Osteocyte (in vitro differentiated cells): ENCODE measurements around the gene ZNF33B. TPM values are rescaled to one million over a fixed set of nuclear protein-coding genes. Genes with fewer than 3 reads are reported as not detected.
"Not testable (repeated sequence)": the region's sequence is repeated elsewhere in the genome, so short reads cannot be mapped to it uniquely, and the experiment has no call there.

Experiments used
- DNase-seq: peaks from one replicate; pipeline ENCODE4 v3.0.0; 2021; ENCODE audit warnings: mixed read lengths; ENCODE audit not compliant: unreplicated experiment; ENCODE audit errors: extremely low spot score
- H3K27ac Mint-ChIP-seq: one replicate; pipeline ENCODE4 v1.8.0; 2021; ENCODE audit warnings: mild to moderate bottlenecking, mixed read lengths; ENCODE audit not compliant: unreplicated experiment
- H3K27me3 Mint-ChIP-seq: one replicate; pipeline ENCODE4 v1.8.0; 2021; ENCODE audit warnings: mixed read lengths; ENCODE audit not compliant: unreplicated experiment
- H3K36me3 Mint-ChIP-seq: one replicate; pipeline ENCODE4 v1.8.0; 2021; ENCODE audit warnings: mixed read lengths; ENCODE audit not compliant: unreplicated experiment
- H3K4me1 Mint-ChIP-seq: one replicate; pipeline ENCODE4 v1.8.0; 2021; ENCODE audit warnings: mixed read lengths; ENCODE audit not compliant: unreplicated experiment
- H3K4me3 Mint-ChIP-seq: one replicate; pipeline ENCODE4 v1.8.0; 2021; ENCODE audit warnings: mild to moderate bottlenecking, moderate library complexity, mixed read lengths; ENCODE audit not compliant: unreplicated experiment
- H3K9me3 Mint-ChIP-seq: one replicate; pipeline ENCODE4 v1.8.0; 2021; ENCODE audit warnings: mixed read lengths; ENCODE audit not compliant: unreplicated experiment
- long read RNA-seq: library from polyadenylated mRNA; unstranded; transcript quantifications from one replicate; pipeline ENCODE4 v2.0.0, GENCODE V29; 2021
- total RNA-seq: library from RNA; stranded (reverse); gene quantifications from 2 replicates; pipeline ENCODE4 v1.2.1, GENCODE V29; 2021
- TF ChIP-seq, protein P1 (sequence below): fragments of 200-600 bp; sonication (generic); IDR thresholded peaks from 2 replicates; pipeline ENCODE4 v1.5.0; 2021; ENCODE audit warnings: antibody characterized with exemption, mild to moderate bottlenecking, moderate library complexity

The ZNF33B gene
- total RNA-seq: 22.5 and 24.8 TPM in 2 replicates
- long read RNA-seq, full-length matches to known transcripts: 11 of 100 reads
- long read RNA-seq, partial matches to known transcripts: 58 of 100 reads
- long read RNA-seq, other reads (novel, unspliced or antisense): 31 of 100 reads

DNA sequence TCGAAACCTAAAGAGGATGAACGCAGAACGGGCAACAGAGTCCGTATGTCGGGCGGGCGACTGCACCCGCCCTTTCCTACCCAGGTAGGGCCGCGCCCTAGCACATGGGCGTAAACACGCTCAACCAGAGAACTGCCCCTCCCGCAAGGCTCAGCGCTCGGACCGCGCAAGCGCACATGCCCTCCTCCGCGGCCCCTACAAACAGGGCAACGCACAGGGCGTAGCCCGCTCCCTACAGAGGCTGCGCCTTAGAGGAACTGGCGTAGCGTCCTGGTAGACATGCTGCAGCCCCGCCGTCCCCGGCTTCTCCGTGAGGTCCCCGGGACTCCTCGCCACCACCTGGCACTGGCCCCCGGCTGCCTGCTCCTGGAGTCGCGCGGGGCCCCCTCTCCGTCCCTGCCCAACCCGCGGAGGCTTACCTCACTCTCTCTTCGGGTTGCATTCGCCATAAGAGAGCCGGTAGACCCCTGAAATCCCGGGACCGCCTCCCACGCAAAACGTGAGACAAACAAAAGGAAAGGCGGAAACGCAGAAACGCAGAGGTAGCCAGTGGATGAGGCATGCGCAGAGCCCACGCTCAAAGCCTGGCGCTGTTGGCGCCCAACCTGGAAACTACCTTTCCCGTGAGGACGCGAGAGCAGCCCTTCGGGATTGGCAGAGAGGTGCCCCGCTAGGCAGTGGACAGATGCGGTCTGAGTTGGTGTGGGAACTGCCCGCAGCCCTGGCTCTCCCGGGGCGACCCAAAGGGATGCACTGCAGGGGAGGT, at the start of gene ZNF33B:
TSS of gene ZNF33B (minus strand) at position 516 of the 766 bp plus-strand sequence. CDS start 1,642 bp downstream, outside the sequence.
- no peaks in the 10 kb centered on the region for H3K9me3 Mint-ChIP-seq

DNA sequence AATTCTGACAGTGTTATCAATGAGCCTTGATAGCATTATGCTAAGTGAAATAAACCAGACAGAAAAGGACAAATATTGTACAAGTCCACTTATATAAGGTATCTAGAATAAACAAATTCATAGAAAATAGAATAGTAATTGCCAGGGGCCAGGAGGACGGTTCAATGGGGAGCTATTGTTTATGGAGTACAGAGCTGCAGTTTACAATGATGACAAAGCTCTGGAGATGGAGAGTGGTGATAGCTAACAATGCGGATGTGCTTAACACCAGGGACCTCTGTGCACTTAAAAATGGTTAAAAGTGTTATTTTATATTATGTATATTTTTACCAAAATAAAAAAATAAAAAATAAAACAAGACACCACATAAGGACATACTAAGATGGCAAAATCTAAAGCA, 46.1 kb upstream of the ZNF33B start:
- Mint-ChIP-seq H3K27me3 (no peaks in the 10 kb centered on the region), H3K36me3 (no peaks in the 10 kb centered on the region), H3K9me3 (peaks cover 13% of the 10 kb centered on the region), H3K4me1 (no peaks in the 10 kb centered on the region), H3K27ac (no peak overlapping the region), H3K4me3 (no peak overlapping the region)
- TF ChIP-seq, protein P1, sequence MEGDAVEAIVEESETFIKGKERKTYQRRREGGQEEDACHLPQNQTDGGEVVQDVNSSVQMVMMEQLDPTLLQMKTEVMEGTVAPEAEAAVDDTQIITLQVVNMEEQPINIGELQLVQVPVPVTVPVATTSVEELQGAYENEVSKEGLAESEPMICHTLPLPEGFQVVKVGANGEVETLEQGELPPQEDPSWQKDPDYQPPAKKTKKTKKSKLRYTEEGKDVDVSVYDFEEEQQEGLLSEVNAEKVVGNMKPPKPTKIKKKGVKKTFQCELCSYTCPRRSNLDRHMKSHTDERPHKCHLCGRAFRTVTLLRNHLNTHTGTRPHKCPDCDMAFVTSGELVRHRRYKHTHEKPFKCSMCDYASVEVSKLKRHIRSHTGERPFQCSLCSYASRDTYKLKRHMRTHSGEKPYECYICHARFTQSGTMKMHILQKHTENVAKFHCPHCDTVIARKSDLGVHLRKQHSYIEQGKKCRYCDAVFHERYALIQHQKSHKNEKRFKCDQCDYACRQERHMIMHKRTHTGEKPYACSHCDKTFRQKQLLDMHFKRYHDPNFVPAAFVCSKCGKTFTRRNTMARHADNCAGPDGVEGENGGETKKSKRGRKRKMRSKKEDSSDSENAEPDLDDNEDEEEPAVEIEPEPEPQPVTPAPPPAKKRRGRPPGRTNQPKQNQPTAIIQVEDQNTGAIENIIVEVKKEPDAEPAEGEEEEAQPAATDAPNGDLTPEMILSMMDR: no peak
- DNase-seq: no peak

More for the DNA sequence above, at the start of gene ZNF33B:
- Mint-ChIP-seq H3K4me1 (peaks cover 20% of the 10 kb centered on the region), H3K27me3 (no peaks in the 10 kb centered on the region), H3K36me3 (peaks cover 12% of the 10 kb centered on the region), H3K4me3 (peak within 1 kb of the TSS; percentile 96), H3K27ac (peak within 1 kb of the TSS; percentile 93)
- peak; percentile 96 for DNase-seq
- TF ChIP-seq, protein P1: no peak

DNA sequence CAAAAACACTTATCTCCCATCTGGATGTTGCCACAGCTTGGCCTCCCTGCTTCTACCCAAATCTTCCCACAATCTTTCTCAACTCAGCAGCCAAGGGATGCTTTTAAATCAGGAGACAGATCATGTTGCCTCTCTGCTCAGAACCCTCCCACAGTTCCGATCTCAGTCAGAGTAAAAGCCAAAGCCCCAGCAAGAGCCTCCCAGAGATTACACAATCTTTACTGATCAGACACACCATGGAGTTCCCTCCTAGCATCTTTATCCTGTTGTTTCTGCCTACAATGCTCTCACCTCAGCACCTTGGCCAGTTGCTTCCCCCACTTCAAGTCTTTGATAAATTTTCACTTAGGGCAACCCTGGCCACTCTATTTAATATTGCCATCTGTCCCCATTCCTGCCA, 41.9 kb upstream of the ZNF33B start:
- Mint-ChIP-seq H3K27ac (no peak overlapping the region), H3K4me1 (no peaks in the 10 kb centered on the region), H3K36me3 (no peaks in the 10 kb centered on the region), H3K9me3 (peaks cover 20% of the 10 kb centered on the region), H3K4me3 (no peak overlapping the region), H3K27me3 (no peaks in the 10 kb centered on the region)
- TF ChIP-seq, protein P1: no peak
- no peak for DNase-seq

DNA sequence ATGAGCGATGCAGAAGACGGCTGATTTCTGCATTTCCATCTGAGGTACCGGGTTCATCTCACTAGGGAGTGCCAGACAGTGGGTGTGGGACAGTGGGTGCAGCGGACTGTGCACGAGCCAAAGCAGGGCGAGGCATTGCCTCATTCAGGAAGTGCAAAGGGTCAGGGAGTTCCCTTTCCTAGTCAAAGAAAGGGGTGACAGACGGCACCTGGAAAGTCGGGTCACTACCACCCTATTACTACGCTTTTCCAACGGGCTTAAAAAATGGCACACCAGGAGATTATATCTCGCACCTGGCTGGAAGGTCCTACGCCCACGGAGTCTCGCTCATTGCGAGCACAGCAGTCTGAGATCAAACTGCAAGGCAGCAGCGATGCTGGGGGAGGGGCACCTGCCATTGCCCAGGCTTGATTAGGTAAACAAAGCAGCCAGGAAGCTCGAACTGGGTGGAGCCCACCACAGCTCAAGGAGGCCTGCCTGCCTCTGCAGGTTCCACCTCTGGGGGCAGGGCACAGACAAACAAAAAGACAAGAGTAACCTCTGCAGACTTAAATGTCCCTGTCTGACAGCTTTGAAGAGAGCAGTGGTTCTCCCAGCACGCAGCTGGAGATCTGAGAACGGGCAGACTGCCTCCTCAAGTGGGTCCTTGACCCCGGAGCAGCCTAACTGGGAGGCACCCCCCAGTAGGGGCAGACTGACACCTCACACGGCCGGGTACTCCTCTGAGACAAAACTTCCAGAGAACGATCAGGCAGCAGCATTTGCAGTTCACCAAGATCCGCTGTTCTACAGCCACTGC, 27.0 kb upstream of the ZNF33B start:
- not testable (repeated sequence) for H3K27ac Mint-ChIP-seq, H3K27me3 Mint-ChIP-seq, H3K36me3 Mint-ChIP-seq, H3K4me3 Mint-ChIP-seq, H3K4me1 Mint-ChIP-seq
- H3K9me3 Mint-ChIP-seq: peaks cover 19% of the 10 kb centered on the region
- peak; percentile 73 for DNase-seq

DNA sequence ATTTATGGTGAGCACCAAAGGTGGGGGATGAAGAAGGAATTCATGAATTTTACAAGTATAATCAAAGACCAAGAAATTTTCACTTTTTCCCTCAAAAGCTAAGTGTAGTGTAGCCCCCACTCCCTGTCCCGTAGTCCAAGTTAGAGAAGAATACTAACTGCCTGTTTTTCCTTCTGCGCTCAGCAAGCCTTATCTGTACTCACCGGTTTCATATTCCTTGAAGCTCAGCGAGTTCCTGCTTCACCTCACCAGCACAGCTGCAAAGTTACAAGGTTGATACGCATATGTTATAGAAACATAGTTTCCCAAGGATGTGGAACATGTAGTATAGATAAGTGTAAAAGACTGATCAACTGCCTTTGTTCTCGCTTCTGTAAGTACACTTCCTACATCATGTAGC, 16.0 kb upstream of the ZNF33B start:
- Mint-ChIP-seq H3K27me3 (no peaks in the 10 kb centered on the region), H3K27ac (no peak overlapping the region), H3K36me3 (no peaks in the 10 kb centered on the region), H3K9me3 (peaks cover 4% of the 10 kb centered on the region), H3K4me1 (no peaks in the 10 kb centered on the region), H3K4me3 (no peak overlapping the region)
- TF ChIP-seq, protein P1: no peak
- no peak for DNase-seq
